GM18873 (cell line): ENCODE results near the gene POU3F1.

Experiments used
- ATAC-seq: cut with Tn5 transposase; IDR thresholded peaks from one replicate; pipeline ENCODE4 v1.9.1; 2021; ENCODE audit warnings: mild to moderate bottlenecking, moderate library complexity, moderate number of reproducible peaks; ENCODE audit not compliant: unreplicated experiment, low FRiP score

The POU3F1 gene

DNA sequence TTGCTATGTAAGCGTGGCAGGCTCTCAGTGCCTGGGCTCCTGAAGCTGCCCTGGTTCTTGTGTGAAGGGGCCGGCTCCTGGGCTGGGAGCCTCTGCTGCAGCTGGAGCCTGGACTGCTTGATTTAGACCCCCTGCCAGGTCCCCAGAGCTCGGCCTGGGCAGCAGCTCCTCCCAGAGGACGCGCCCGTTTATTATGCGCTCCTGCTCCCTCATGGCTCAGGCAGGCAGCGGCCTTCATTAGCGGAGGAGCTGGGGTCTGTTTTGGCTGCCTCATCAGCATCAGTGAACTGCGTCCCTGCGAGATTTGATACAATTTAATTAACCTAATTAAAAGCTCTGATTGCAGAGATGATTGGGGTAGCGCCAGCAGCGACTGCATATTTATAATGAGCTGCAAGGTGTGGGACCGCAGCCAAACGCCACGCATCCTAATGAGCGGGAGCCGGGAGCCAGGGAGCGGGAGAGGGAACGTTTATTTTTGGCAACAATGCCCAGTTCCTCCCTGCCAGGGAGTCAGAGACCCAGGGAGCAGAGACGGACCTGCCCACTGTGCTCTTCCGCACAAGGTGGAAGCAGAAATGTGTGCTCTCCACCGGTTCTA, 17.4 kb downstream of the POU3F1 start:
- ATAC-seq, result no peak

DNA sequence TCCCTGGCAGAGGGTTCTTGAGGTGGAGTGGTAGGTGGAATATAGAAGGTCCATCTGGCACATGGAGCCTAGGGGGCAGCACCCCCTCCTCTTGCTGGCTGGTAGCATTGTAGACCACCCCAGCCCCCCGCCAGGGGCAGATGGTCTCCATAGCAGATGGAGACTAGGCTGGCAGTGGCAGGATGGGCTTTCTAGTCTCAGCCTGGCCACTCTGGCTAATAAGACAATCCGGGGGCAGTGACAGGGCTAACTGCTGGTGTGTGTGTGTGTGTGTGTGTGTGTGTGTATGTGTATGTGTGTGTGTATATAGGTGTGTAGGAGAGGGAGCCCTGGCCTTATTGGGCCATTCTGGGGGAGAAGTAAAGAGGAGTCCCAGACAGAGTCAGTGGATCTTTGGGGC, 17.9 kb downstream of the POU3F1 start:
- ATAC-seq, result no peak

- ATAC-seq, result peak; percentile 62
Observed at GRCh38 chr1:38028105-38028591, 18.4 kb downstream of the POU3F1 start.

GRCh38 chr1:38027201-38028104, 19.1 kb downstream of the POU3F1 start:
- no peak for ATAC-seq

DNA sequence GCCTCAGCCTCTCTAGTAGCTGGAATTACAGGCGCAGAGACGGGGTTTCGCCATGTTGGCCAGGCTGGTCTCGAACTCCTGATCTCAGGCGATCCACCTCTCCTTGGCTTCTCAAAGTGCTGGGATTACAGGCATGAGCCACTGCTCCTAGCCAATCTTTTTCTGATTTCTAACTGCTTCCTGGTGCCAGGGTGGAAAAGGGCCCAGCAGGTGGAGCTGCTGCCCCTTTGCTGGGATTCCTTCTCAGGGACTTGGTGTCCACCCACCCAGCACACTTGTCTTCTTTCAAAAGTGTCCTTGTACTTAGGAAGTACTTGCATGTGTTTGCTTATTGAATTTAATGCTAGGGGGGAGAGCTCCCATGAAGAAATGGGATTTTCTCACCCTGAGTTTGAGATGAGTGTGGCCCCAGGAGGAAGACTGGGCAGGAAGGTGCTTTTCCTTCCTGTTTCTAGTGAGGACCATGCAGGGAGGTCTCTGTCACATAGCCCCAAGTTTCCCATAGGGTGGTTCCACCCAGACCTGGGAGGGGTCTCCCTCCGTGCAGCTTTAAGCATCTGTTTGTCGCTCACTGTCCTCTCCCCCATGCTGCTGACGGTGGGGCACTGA, 19.9 kb downstream of the POU3F1 start:
- ATAC-seq, result no peak

DNA sequence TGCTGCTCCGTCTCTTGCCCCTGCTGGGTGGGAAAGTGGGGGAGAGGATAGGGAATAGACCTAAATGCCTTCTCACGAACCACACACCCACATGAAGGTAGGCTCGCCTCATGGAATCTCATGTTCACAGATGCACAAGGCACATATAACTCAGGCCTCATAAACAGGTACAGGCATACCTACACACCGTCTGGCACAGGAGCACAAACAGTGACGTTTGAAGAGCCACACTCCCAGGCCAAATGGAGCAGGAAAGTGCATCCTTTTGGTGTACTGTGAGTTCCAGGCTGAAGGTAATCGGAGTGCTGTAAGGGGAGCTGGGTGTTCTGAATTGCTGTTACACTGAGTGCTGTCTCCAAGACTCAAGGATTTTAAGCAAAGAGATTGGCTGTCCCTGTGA, 20.9 kb downstream of the POU3F1 start:
- no peak for ATAC-seq

GRCh38 chr1:38025233-38025632, 21.4 kb downstream of the POU3F1 start:
- ATAC-seq, result no peak

DNA sequence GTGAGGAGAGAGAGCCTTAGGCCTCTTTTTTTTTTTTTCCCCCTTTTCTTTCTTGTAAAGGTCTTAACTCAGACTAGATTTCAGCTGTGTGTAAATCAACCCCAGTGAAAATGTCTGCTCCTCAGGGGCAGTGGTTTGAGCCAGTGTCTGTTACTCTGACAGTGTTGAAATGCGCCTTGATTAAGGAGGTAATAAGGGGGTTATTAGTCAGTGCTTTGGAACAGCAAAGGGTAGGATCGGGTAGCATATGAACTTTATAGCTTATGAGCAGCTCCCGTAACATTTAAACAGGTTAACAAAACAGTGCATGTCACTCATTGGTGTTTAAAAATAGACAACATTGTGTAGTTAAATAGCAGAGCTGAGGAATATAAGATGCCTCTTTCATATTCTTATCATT, 23.8 kb downstream of the POU3F1 start:
- no peak for ATAC-seq

DNA sequence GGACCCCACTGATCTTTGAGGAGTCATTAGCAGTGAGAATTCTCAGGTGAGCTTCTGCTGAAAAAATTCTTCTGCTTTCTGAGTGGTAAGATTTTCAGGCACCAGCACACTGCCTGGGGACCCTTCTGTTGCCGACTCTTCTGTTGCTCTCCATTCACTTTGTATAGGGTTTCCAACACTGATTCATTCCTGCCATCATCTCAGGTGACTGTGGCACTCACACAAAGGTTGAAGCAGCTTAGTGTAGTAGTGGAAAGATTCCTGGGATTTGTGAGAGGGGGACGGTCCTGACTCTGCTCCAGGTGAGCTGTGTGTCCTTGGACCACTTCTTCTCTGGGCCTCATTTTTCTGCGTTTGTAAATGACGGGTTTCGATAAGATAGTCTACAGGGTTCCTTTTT, 24.6 kb downstream of the POU3F1 start:
- ATAC-seq, result no peak

DNA sequence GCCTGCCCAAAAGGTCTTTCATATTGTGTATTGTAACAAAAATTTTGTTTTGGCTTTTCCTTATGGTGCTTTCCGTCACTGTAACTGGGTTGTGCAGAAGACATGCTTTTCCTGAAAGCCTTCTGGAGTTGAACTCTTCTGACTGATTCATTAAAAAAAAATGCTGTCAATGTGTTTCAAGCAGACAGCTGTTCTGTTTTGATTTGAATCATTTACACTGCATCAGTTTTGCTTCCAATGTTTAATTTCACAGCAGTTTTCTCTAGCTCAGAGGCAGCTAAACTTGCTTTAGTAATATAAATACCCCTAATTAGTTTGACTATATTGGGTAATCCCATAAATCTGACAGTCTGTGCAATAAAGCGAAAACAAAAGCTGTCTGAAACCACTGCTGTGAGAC, 26.2 kb downstream of the POU3F1 start:
- ATAC-seq, result no peak

- no peak for ATAC-seq
Observed at GRCh38 chr1:38018864-38019343, 27.7 kb downstream of the POU3F1 start.

GRCh38 chr1:38015978-38016725, 30.4 kb downstream of the POU3F1 start:
- ATAC-seq, result no peak

- no peak for ATAC-seq
Observed at GRCh38 chr1:38014724-38015424, 31.7 kb downstream of the POU3F1 start.

DNA sequence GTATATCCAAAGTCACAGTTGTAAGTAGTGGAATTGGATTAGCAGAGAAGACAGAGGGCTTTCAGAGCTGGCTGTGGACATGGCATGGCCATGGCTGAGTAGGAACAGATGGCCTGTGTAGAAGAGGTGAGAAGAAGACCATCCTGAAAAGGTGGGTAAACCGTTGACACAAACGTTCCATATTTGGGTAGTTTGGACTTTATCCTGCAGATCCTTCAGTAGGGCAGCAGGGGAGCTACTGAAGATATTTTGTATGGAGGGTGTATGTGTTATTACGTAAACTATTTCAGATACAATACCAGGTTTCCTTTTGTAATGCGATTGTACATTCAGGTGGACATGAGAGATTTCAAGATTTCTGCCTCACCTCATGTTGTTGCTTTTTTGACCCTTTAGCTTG, 32.4 kb downstream of the POU3F1 start:
- ATAC-seq, result no peak

DNA sequence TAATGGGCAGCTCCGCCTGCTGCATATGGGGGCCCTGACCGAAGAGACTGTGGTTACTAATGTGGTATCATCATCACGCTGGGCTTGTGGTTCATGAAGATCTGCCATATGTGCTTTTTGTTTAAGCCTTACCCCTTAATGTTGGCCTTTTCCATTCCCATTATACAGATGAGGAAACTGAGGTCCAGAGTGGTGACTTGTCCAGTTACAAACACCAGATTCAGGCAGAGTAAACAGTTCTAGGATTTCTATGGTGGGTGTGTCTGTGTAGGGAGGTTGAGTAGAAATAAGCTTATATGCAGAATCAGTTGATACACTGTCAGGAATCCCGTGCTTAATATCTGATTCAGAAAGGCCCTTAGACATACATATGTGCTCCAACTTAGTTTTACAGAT, 33.4 kb downstream of the POU3F1 start:
- ATAC-seq, result peak; percentile 1

DNA sequence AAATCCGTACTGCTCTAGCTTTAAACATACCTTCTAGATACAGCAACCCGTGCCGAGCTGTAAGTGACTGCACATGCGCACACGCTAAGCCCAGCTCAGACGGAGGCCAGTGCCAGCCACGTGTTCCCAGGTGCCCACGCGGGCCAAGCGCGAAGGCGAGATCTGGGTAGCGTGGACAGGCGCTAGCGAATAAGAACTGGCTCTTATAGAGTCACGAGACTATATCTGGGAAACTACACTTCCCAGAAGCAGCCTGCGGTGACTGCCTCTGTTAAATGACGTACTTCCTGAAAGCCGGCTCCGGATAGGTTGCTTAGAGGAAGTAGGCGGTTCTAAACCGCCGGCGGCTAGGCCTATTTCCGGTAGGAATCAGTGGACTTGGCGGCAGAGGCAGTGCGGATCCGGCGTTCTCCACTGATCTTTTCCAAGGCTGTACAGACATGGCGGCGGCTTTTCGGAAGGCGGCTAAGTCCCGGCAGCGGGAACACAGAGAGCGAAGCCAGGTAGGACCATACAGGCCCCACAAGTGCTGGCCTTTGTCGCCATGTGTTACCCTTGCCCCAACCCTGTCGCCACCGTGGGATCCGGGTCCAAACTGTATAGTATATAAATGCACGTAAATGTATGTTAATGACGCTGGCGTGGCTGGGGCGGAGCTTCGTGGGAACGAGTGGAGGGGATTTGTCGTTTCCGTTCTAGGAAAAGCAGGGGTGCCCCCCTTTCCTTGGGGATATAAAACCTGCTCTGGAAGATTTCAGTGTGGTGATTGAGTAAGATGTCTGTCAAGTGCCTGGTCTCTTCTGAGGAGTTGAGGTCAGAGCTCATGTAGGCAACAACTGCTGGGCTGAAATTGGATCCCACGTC, 34.0 kb downstream of the POU3F1 start, which contains the start of gene UTP11:
TSS of gene UTP11 (plus strand) at position 372 of the 864 bp plus-strand sequence. CDS start at position 441, 69 bp downstream.
- ATAC-seq, result peak; percentile 81

- ATAC-seq, result no peak
Observed at GRCh38 chr1:38009841-38010180, 36.8 kb downstream of the POU3F1 start.

GRCh38 chr1:38009088-38009840, 37.3 kb downstream of the POU3F1 start:
- ATAC-seq, result no peak
